Measurements from ENCODE around the gene SP140L. TPM values are rescaled to one million over a fixed set of nuclear protein-coding genes. Genes with fewer than 3 reads are reported as not detected.
"Not testable (repeated sequence)": the region's sequence is repeated elsewhere in the genome, so short reads cannot be mapped to it uniquely, and the experiment has no call there.

SP140L gene
- total RNA-seq, 4 donors from 2014 or later = 4.4 to 8.3 (median 6.8) TPM

GRCh38 chr2:230384986-230385385, 58.0 kb downstream of the SP140L start:
- no peaks in the 10 kb centered on the region for H3K9me3 ChIP-seq
- WGBS = 93% methylated on average over 6 of the region's 6 CpGs
- DNase-seq (ENCODE audit: extremely low spot score) = no peak
- TF ChIP-seq POLR2A (IDR thresholded peaks at IDR 0.05; ENCODE audit: low read depth) (no peak), POLR2AphosphoS5 (IDR thresholded peaks at IDR 0.05) (no peak), EP300 (IDR thresholded peaks at IDR 0.05) (no peak), CTCF (IDR thresholded peaks at IDR 0.05) (no peak)
- no peaks in the 10 kb centered on the region for H3K4me1 ChIP-seq
- H3K36me3 ChIP-seq = peaks cover 15 to 67% (median 25%) of the 10 kb centered on the region in 4 donors
- no peak overlapping the region for H3K4me3 ChIP-seq
- intact Hi-C loops (cut with DNase I) = no loop called here
- H3K27me3 ChIP-seq = no peaks in the 10 kb centered on the region
- H3K27ac ChIP-seq (replicated peaks in 1 of 4) = no peak overlapping the region

GRCh38 chr2:230394301-230394700, 67.3 kb downstream of the SP140L start:
- H3K4me1 ChIP-seq = no peaks in the 10 kb centered on the region
- peaks cover 0 to 9% (median 0%) of the 10 kb centered on the region in 4 donors for H3K9me3 ChIP-seq
- 100% methylated on average over 2 of the region's 2 CpGs for WGBS

GRCh38 chr2:230398698-230399097, 71.7 kb downstream of the SP140L start:
- intact Hi-C loops (cut with DNase I); H3K4me3 ChIP-seq; H3K4me1 ChIP-seq; H3K27ac ChIP-seq (replicated peaks in 1 of 4); H3K27me3 ChIP-seq; H3K9me3 ChIP-seq: not testable (repeated sequence)
- WGBS = over 99% methylated on average over 6 of the region's 6 CpGs
- H3K36me3 ChIP-seq = peaks cover 0 to 58% (median 35%) of the 10 kb centered on the region in 4 donors
- peak; percentile 84 for DNase-seq (ENCODE audit: extremely low spot score)

More at GRCh38 chr2:230394301-230394700, 67.3 kb downstream of the SP140L start:
- Histone ChIP-seq H3K27me3 (no peaks in the 10 kb centered on the region), H3K4me3 (no peak overlapping the region), H3K36me3 (peaks cover 16 to 74% (median 41%) of the 10 kb centered on the region in 4 donors), H3K27ac (replicated peaks in 1 of 4) (no peak overlapping the region)
- TF ChIP-seq CTCF (IDR thresholded peaks at IDR 0.05) (no peak), POLR2A (IDR thresholded peaks at IDR 0.05; ENCODE audit: low read depth) (no peak), POLR2AphosphoS5 (IDR thresholded peaks at IDR 0.05) (no peak), EP300 (IDR thresholded peaks at IDR 0.05) (no peak)
- intact Hi-C loops (cut with DNase I) = no loop called here
- DNase-seq (ENCODE audit: extremely low spot score) = no peak

GRCh38 chr2:230400041-230400440, 73.0 kb downstream of the SP140L start:
- DNase-seq (ENCODE audit: extremely low spot score) = peak; percentile 90
- Histone ChIP-seq H3K27me3 (no peaks in the 10 kb centered on the region), H3K4me1 (no peaks in the 10 kb centered on the region), H3K9me3 (peaks cover 0 to 9% (median 0%) of the 10 kb centered on the region in 4 donors), H3K27ac (replicated peaks in 1 of 4) (no peak overlapping the region), H3K36me3 (peaks cover 0 to 54% (median 36%) of the 10 kb centered on the region in 4 donors), H3K4me3 (no peak overlapping the region)
- 95% methylated on average over 7 of the region's 7 CpGs for WGBS
- intact Hi-C loops (cut with DNase I) = no loop called here
- TF ChIP-seq POLR2AphosphoS5 (IDR thresholded peaks at IDR 0.05) (no peak), CTCF (IDR thresholded peaks at IDR 0.05) (no peak), POLR2A (IDR thresholded peaks at IDR 0.05; ENCODE audit: low read depth) (no peak), EP300 (IDR thresholded peaks at IDR 0.05) (no peak)

GRCh38 chr2:230400454-230400853, 73.5 kb downstream of the SP140L start:
- Histone ChIP-seq H3K36me3 (peaks cover 0 to 53% (median 33%) of the 10 kb centered on the region in 4 donors), H3K27me3 (no peaks in the 10 kb centered on the region), H3K4me1 (no peaks in the 10 kb centered on the region), H3K4me3 (no peak overlapping the region), H3K27ac (replicated peaks in 1 of 4) (no peak overlapping the region), H3K9me3 (peaks cover 0 to 9% (median 0%) of the 10 kb centered on the region in 4 donors)
- intact Hi-C loops (cut with DNase I) = no loop called here
- DNase-seq (ENCODE audit: extremely low spot score) = peak; percentile 47
- TF ChIP-seq POLR2AphosphoS5 (IDR thresholded peaks at IDR 0.05) = no peak
- no peak for TF ChIP-seq EP300 (IDR thresholded peaks at IDR 0.05)
- TF ChIP-seq CTCF (IDR thresholded peaks at IDR 0.05) = no peak
- WGBS = 67% methylated on average over 5 of the region's 5 CpGs

- H3K4me1 ChIP-seq; H3K4me3 ChIP-seq; H3K27me3 ChIP-seq; H3K9me3 ChIP-seq; DNase-seq (ENCODE audit: extremely low spot score); H3K27ac ChIP-seq (replicated peaks in 1 of 4); intact Hi-C loops (cut with DNase I): not testable (repeated sequence)
- no CpG with 5 or more reads among the region's 6 CpGs for WGBS
- peaks cover 0 to 47% (median 28%) of the 10 kb centered on the region in 4 donors for H3K36me3 ChIP-seq
Measured at GRCh38 chr2:230401026-230401425, 74.0 kb downstream of the SP140L start.

Measured in esophagus muscularis mucosa (tissue), 4 donors.